SK-N-SH (cell line): ENCODE measurements around the gene CSNK1E. TPM values are rescaled to one million over a fixed set of nuclear protein-coding genes. Genes with fewer than 3 reads are reported as not detected.

ENCODE experiments used
- CTCF ChIA-PET: fragments of 300-600, 350-600 bp; formaldehyde crosslinking; extraction: SDS; loops from one replicate; lab custom pipeline; 2021; lab: Yijun Ruan, JAX
- POLR2A ChIA-PET: fragments of 350-600 bp; sonication (Branson Sonifier 250); formaldehyde crosslinking; extraction: SDS; loops from one replicate; lab custom pipeline; 2020; ENCODE audit warnings: antibody characterized with exemption, inconsistent platforms; lab: Yijun Ruan, JAX
- DNase-seq: peaks from one replicate; pipeline ENCODE4 v3.0.0; 2012
- H2AFZ ChIP-seq: fragments of 200-600 bp; sonication (generic); 2 replicates; pipeline ENCODE4 v1.8.1; 2016; ENCODE audit warnings: antibody characterized with exemption, mild to moderate bottlenecking, low read depth
- H3F3A ChIP-seq: fragments of 200-600 bp; sonication (generic); replicated peaks from 2 replicates; pipeline ENCODE3; 2016; ENCODE audit warnings: antibody characterized with exemption, mild to moderate bottlenecking; ENCODE audit not compliant: insufficient read depth
- H3K27ac ChIP-seq, 2 experiments: fragments of 200-500 bp in 1 of 2; fragments of 200-600 bp in 1 of 2; sonication (Bioruptor generic) in 1 of 2; sonication (generic), shearing (Covaris generic) in 1 of 2; 2 replicates each; pipeline versions ENCODE4 v1.5.1 to v1.6.1; 2014 to 2016; ENCODE audit warnings: low read depth in 2 of 2, inconsistent platforms in 1 of 2, low read length in 1 of 2, mild to moderate bottlenecking in 1 of 2, mixed read lengths in 1 of 2
- H3K27me3 ChIP-seq: fragments of 200-600 bp; sonication (generic), shearing (Covaris generic); 2 replicates; pipeline ENCODE4 v1.6.1; 2016; ENCODE audit warnings: mixed run types; ENCODE audit not compliant: insufficient read depth
- H3K36me3 ChIP-seq, 2 experiments: fragments of 200-500 bp in 1 of 2; fragments of 200-600 bp in 1 of 2; sonication (Bioruptor generic) in 1 of 2; sonication (generic) in 1 of 2; replicated peaks in 1 of 2; 2 replicates each; pipeline versions ENCODE3 to v1.5.1; 2014 to 2016; ENCODE audit warnings: low read length in 1 of 2, mild to moderate bottlenecking in 1 of 2; ENCODE audit not compliant: insufficient read depth in 2 of 2, control insufficient read depth in 1 of 2
- H3K4me1 ChIP-seq, 2 experiments: fragments of 200-500 bp in 1 of 2; fragments of 200-600 bp in 1 of 2; sonication (Bioruptor generic) in 1 of 2; sonication (generic), shearing (Covaris generic) in 1 of 2; 2 replicates each; pipeline versions ENCODE4 v1.5.1 to v1.6.1; 2014 to 2016; ENCODE audit warnings: low read depth in 1 of 2, low read length in 1 of 2, mixed run types in 1 of 2; ENCODE audit not compliant: insufficient read depth in 2 of 2, control insufficient read depth in 1 of 2
- H3K4me2 ChIP-seq: fragments of 200-600 bp; sonication (generic), shearing (Covaris generic); 2 replicates; pipeline ENCODE4 v1.6.1; 2017; ENCODE audit warnings: mixed run types
- H3K4me3 ChIP-seq, 2 experiments: fragments of 200-500 bp in 1 of 2; fragments of 200-600 bp in 1 of 2; sonication (Bioruptor generic) in 1 of 2; sonication (generic), shearing (Covaris generic) in 1 of 2; 2 replicates each; pipeline versions ENCODE4 v1.5.1 to v1.8.1; 2014 to 2016; ENCODE audit warnings: low read depth in 2 of 2, inconsistent platforms in 1 of 2, low read length in 1 of 2, mild to moderate bottlenecking in 1 of 2, mixed read lengths in 1 of 2, moderate library complexity in 1 of 2
- H3K79me2 ChIP-seq: fragments of 200-600 bp; sonication (generic); 2 replicates; pipeline ENCODE4 v1.8.1; 2017; ENCODE audit warnings: mild to moderate bottlenecking; ENCODE audit not compliant: insufficient read depth
- H3K9ac ChIP-seq: fragments of 200-600 bp; sonication (generic); 2 replicates; pipeline ENCODE4 v1.6.1; 2017; ENCODE audit warnings: mixed run types
- H3K9me2 ChIP-seq: fragments of 200-600 bp; sonication (generic); 2 replicates; pipeline ENCODE4 v1.6.1; 2017; ENCODE audit warnings: mixed run types
- H3K9me3 ChIP-seq: fragments of 200-600 bp; sonication (generic); 2 replicates; pipeline ENCODE4 v1.6.1; 2017; ENCODE audit warnings: mixed run types, mild to moderate bottlenecking, moderate library complexity
- H4K20me1 ChIP-seq: fragments of 200-600 bp; sonication (generic); 2 replicates; pipeline ENCODE4 v1.6.1; 2017; ENCODE audit warnings: mild to moderate bottlenecking, mixed run types; ENCODE audit not compliant: insufficient read depth
- EP300 ChIP-seq, 2 experiments: IDR thresholded peaks; 2 replicates each; pipeline versions ENCODE4 v1.4.0 to v1.6.1; 2012; ENCODE audit warnings: borderline replicate concordance in 1 of 2, low read depth in 1 of 2, low read length in 1 of 2
- FOXJ3 ChIP-seq: sonication (generic); formaldehyde crosslinking; IDR thresholded peaks from 2 replicates; pipeline ENCODE4 v1.5.1; 2020; ENCODE audit warnings: mild to moderate bottlenecking, missing genetic modification reagents
- NFIC ChIP-seq: IDR thresholded peaks from 2 replicates; pipeline ENCODE4 v1.4.0; 2012; ENCODE audit warnings: borderline replicate concordance
- TCF12 ChIP-seq: IDR thresholded peaks from 2 replicates; pipeline ENCODE4 v1.4.0; 2012
- WGBS: methylation state at CpG from one replicate; pipeline ENCODE4 v1.1.6; 2017; ENCODE audit warnings: low lambda C conversion rate; 5-methylcytosine and 5-hydroxymethylcytosine counted together
- polyA plus RNA-seq, 3 experiments: library from polyadenylated mRNA; depleted of rRNA; stranded (reverse); fragments of >200 nt; gene quantifications; 2 replicates each; pipeline ENCODE4 v1.2.3, GENCODE V29; 2012
- TF ChIP-seq, protein P1 (sequence below): IDR thresholded peaks from 2 replicates; pipeline ENCODE4; 2012
- TF ChIP-seq, protein P2 (sequence below): IDR thresholded peaks from 2 replicates; pipeline ENCODE4 v1.6.1; 2012; ENCODE audit warnings: mild to moderate bottlenecking, low read depth, low read length, moderate library complexity
- TF ChIP-seq, protein P3 (sequence below): IDR thresholded peaks from 2 replicates; pipeline ENCODE4 v1.4.0; 2012; ENCODE audit warnings: low read depth, borderline replicate concordance
- TF ChIP-seq, protein P4 (sequence below): fragments of 200-600 bp; sonication (generic); IDR thresholded peaks from 2 replicates; pipeline ENCODE4 v1.6.1; 2017; ENCODE audit warnings: antibody characterized with exemption, mild to moderate bottlenecking, moderate library complexity
- TF ChIP-seq, protein P5 (sequence below): IDR thresholded peaks from 2 replicates; pipeline ENCODE4 v1.4.0; 2012; ENCODE audit warnings: low read depth
- TF ChIP-seq, protein P6 (sequence below): fragments of 150-350 bp; IDR thresholded peaks from 2 replicates; pipeline ENCODE4 v1.6.1; 2016; ENCODE audit warnings: mild to moderate bottlenecking, low read depth, low read length

CSNK1E gene
- polyA plus RNA-seq, 1 of the 3 experiments (the other 2 are of a cell fraction), result 130 TPM

DNA sequence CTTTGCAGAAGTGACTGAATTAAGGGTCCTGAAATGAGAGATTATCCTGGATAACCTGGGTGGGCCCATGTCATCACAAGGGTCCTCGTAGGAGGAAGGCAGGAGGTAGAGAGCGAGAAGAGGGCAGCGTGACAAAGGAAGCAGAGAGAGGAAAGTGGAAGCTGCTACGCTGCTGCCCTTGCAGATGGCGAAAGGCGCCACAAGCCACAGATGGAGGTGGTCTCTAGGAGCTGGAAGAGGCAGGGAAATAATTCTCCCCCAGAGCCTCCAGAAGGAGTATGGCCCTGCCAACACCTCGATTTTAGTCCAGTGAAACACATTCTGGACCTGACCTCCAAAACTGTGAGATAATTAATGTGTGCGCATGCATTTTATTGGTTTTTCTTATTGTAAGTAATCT lies 57.9 kb downstream of the CSNK1E start:
- no peaks in the 10 kb centered on the region for H3K36me3 ChIP-seq
- no peak overlapping the region for H3K4me2 ChIP-seq
- H3F3A ChIP-seq, result peaks cover 11% of the 10 kb centered on the region
- no peak for DNase-seq
- H3K9me2 ChIP-seq, result no peaks in the 10 kb centered on the region
- 0 out of 2 replicates have a peak, but pooled peaks cover 4% of the 10 kb centered on the region for H4K20me1 ChIP-seq
- H3K9ac ChIP-seq, result no peak overlapping the region
- no peak overlapping the region for H3K27ac ChIP-seq
- POLR2A ChIA-PET, result no interaction called here
- 89% methylated on average over 7 of the region's 8 CpGs for WGBS
- H3K4me1 ChIP-seq, result peaks cover 0 to 6% of the 10 kb centered on the region in 2 experiments; a peak in 2 of 4 replicates
- H3K9me3 ChIP-seq, result no peaks in the 10 kb centered on the region
- TF ChIP-seq FOXJ3 (CRISPR knock-in tag) (no peak), TCF12 (no peak), NFIC (no peak), EP300 (IDR thresholded peaks at IDR 0.05; ENCODE audit: borderline replicate concordance in 1 of 2, low read depth in 1 of 2, low read length in 1 of 2) (no peak)
- TF ChIP-seq, protein P1, sequence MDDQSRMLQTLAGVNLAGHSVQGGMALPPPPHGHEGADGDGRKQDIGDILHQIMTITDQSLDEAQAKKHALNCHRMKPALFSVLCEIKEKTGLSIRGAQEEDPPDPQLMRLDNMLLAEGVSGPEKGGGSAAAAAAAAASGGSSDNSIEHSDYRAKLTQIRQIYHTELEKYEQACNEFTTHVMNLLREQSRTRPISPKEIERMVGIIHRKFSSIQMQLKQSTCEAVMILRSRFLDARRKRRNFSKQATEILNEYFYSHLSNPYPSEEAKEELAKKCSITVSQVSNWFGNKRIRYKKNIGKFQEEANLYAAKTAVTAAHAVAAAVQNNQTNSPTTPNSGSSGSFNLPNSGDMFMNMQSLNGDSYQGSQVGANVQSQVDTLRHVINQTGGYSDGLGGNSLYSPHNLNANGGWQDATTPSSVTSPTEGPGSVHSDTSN, result no peak
- TF ChIP-seq, protein P2, sequence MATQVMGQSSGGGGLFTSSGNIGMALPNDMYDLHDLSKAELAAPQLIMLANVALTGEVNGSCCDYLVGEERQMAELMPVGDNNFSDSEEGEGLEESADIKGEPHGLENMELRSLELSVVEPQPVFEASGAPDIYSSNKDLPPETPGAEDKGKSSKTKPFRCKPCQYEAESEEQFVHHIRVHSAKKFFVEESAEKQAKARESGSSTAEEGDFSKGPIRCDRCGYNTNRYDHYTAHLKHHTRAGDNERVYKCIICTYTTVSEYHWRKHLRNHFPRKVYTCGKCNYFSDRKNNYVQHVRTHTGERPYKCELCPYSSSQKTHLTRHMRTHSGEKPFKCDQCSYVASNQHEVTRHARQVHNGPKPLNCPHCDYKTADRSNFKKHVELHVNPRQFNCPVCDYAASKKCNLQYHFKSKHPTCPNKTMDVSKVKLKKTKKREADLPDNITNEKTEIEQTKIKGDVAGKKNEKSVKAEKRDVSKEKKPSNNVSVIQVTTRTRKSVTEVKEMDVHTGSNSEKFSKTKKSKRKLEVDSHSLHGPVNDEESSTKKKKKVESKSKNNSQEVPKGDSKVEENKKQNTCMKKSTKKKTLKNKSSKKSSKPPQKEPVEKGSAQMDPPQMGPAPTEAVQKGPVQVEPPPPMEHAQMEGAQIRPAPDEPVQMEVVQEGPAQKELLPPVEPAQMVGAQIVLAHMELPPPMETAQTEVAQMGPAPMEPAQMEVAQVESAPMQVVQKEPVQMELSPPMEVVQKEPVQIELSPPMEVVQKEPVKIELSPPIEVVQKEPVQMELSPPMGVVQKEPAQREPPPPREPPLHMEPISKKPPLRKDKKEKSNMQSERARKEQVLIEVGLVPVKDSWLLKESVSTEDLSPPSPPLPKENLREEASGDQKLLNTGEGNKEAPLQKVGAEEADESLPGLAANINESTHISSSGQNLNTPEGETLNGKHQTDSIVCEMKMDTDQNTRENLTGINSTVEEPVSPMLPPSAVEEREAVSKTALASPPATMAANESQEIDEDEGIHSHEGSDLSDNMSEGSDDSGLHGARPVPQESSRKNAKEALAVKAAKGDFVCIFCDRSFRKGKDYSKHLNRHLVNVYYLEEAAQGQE, result no peak
- TF ChIP-seq, protein P3, sequence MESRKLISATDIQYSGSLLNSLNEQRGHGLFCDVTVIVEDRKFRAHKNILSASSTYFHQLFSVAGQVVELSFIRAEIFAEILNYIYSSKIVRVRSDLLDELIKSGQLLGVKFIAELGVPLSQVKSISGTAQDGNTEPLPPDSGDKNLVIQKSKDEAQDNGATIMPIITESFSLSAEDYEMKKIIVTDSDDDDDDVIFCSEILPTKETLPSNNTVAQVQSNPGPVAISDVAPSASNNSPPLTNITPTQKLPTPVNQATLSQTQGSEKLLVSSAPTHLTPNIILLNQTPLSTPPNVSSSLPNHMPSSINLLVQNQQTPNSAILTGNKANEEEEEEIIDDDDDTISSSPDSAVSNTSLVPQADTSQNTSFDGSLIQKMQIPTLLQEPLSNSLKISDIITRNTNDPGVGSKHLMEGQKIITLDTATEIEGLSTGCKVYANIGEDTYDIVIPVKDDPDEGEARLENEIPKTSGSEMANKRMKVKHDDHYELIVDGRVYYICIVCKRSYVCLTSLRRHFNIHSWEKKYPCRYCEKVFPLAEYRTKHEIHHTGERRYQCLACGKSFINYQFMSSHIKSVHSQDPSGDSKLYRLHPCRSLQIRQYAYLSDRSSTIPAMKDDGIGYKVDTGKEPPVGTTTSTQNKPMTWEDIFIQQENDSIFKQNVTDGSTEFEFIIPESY, result no peak
- TF ChIP-seq, protein P4, sequence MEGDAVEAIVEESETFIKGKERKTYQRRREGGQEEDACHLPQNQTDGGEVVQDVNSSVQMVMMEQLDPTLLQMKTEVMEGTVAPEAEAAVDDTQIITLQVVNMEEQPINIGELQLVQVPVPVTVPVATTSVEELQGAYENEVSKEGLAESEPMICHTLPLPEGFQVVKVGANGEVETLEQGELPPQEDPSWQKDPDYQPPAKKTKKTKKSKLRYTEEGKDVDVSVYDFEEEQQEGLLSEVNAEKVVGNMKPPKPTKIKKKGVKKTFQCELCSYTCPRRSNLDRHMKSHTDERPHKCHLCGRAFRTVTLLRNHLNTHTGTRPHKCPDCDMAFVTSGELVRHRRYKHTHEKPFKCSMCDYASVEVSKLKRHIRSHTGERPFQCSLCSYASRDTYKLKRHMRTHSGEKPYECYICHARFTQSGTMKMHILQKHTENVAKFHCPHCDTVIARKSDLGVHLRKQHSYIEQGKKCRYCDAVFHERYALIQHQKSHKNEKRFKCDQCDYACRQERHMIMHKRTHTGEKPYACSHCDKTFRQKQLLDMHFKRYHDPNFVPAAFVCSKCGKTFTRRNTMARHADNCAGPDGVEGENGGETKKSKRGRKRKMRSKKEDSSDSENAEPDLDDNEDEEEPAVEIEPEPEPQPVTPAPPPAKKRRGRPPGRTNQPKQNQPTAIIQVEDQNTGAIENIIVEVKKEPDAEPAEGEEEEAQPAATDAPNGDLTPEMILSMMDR, result no peak
- TF ChIP-seq, protein P5, sequence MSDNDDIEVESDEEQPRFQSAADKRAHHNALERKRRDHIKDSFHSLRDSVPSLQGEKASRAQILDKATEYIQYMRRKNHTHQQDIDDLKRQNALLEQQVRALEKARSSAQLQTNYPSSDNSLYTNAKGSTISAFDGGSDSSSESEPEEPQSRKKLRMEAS, result no peak
- TF ChIP-seq, protein P6, sequence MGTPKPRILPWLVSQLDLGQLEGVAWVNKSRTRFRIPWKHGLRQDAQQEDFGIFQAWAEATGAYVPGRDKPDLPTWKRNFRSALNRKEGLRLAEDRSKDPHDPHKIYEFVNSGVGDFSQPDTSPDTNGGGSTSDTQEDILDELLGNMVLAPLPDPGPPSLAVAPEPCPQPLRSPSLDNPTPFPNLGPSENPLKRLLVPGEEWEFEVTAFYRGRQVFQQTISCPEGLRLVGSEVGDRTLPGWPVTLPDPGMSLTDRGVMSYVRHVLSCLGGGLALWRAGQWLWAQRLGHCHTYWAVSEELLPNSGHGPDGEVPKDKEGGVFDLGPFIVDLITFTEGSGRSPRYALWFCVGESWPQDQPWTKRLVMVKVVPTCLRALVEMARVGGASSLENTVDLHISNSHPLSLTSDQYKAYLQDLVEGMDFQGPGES, result no peak
- CTCF ChIA-PET, result no interaction called here
- H2AFZ ChIP-seq, result no peak overlapping the region
- H3K79me2 ChIP-seq, result peaks cover 92% of the 10 kb centered on the region
- no peaks in the 10 kb centered on the region for H3K27me3 ChIP-seq
- H3K4me3 ChIP-seq, result no peak overlapping the region
